IPS-NIHi7 (cell line): ENCODE measurements around the gene WDR70.
"Not testable (repeated sequence)": the region's sequence is repeated elsewhere in the genome, so short reads cannot be mapped to it uniquely, and the experiment has no call there.

Experiments used
- DNase-seq: peaks from one replicate; pipeline ENCODE4 v3.0.0; 2012; ENCODE audit warnings: mixed read lengths; ENCODE audit errors: extremely low spot score

The WDR70 gene

DNA sequence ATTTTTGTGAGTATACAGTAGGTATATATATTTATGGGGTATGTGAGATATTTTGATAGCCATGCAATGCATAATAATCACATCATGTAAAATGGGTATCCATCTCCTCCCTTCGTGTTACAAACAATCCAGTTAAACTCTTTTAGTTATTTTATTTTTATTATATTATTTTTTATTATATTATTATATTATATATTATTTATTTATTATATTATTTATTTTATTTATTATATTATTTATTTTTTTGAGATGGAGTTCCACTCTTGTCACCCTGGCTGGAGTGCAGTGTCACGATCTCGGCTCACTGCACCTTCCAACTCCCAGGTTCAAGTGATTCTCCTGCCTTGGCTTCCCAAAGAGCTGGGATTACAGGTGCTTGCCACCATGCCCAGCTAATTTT lies 138.6 kb downstream of the WDR70 start:
- DNase-seq = no peak

DNA sequence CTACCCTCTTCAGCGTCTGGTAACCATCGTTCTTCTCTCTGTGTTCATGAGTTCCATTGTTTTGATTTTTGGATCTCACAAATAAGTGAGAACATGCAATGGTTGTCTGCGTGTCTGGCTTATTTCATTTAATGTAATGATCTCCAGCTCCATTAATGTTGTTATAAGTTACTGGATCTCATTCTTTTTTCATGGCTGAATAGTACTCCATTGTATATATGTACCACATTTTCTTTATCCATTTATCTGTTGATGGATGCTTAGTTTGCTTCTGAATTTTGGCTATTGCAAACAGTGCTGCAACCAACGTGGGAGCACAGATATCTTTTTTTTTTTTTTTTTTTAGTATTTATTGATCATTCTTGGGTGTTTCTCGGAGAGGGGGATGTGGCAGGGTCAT lies 139.2 kb downstream of the WDR70 start:
- not testable (repeated sequence) for DNase-seq

DNA sequence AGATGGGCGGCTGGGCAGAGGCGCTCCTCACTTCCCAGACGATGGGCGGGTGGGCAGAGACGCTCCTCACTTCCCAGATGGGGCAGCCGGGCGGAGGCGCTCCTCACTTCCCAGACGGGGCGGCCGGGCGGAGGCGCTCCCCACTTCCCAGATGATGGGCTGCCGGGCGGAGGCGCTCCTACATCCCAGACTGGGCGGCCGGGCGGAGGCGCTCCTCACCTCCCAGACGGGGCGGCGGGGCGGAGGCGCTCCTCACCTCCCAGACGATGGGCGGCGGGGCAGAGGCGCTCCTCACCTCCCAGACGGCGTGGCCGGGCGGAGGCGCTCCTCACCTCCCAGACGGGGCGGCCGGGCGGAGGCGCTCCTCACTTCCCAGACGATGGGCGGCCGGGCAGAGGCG lies 140.2 kb downstream of the WDR70 start:
- DNase-seq = no peak

DNA sequence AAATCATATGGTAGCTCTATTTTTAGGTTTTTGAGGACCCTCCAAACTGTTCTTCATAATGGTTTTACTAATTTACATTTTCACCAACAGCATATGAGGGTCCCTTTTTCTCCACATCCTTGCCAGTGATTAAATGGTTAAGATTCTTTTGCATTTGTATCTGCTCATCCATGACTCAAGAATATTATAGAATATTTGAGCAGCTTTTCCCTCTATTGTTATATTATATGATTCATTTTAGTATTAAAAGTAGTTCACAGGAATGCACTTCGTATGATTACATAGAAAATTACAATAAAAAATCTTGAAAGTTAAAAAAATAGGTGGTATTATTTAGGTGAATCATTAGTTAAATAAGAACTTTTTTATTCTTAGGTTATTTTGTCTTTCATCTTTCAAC lies 140.7 kb downstream of the WDR70 start:
- DNase-seq = no peak

DNA sequence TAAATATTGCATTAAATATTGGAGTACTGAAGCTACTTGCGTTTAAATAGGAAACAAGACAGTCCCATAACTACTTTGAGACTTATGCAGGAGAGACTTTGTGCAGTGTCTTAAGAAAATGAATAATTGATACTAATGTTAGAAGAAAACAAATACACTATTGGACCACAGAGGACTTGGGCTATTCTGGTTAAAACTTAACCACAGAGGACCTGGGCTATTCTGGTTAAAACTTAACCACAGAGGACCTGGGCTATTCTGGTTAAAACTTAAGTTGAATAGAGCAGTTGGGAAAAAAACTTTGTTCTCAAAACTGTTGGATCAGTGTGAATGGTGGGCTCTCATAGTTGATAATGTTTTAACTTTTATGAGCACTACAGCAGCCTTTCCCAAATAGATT lies 141.7 kb downstream of the WDR70 start:
- no peak for DNase-seq

DNA sequence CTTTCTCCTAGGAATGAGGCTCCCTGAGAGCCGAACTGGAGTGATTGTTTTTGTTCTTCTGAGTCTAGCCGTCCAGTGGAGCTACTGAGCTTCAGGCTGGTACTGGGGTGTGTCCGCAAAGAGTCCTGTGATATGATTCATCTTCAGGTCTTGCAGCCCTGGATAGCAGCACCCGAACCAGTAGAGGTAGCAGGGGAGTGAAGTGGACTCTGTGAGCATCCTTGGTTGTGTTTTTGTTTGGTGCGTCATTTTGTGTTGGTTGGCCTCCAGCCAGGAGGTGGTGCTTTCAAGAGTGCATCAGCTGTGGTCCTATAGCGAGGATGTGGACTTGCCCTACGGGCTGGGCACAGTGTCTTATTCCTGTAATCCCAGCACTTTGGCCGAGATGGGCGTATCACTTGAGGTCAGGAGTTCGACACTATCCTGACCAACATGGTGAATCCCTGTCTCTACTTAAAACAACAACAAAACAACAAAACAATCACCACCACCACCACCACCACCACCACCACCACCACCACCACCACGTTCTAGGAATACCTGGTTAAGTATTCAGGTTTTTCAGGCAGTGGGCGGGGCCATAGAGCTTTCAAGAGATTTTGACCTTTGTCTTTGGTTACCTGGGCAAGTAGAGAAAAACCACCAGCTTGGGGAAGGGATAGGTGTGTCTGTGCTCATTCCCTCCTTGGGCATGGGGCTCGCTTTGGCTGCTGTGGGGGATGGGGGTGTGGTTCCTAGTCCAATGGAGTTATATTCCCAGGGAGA lies 154.0 kb downstream of the WDR70 start:
- no peak for DNase-seq

DNA sequence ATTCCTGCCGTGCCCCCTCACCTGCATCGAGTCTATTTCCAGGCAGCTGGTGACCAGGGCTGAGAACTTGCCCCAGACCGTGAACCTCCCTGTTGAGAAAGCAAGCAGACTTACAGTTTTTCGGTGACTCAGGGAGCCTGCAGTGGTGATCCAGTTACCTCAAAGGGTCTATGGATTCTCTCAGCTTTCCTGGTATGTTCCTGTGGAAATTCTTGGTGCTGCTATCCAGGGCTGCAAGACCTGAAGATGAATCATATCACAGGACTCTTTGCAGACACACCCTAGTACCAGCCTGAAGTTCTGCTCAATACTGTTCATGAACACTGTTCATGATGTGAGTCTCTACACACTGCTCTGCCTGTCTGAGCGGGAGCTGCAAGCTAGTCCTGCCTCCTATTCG lies 154.7 kb downstream of the WDR70 start:
- DNase-seq = no peak

DNA sequence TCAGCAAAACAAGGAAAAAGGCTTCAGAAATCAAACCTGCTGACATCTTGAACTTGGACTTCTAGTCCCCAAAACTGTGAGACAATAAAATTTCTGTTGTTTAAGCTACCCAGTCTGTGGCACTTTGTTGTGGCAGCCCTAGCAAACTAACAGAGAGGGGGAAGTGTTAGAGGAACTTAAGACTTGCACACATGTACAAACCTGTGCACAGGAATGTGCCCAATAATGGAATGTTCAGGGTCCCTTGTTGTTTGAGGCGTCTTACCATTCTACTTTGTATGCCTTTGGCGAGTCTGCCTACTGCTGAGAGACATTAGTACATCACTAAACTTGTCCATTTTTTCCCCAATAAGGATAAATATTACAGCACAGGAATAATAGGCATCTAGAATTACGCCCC lies 160.3 kb downstream of the WDR70 start:
- DNase-seq = no peak

DNA sequence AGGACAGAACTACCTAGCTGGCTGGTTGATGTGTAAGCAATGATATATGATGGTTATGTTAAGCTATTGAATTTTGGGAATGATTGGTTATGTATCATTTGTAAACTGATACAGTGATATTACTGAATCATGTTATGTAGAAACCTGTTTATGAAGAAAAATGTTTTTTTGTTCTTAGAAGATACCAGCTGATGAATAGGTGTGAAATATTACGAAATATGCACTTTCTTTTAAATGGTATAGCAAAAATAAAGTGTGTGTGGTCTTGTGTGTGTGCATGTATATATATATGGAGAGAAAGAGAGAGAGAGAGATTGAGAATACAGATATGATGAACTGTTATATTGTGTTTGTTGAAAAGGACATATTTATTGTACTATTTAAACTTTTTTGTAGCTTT lies 164.1 kb downstream of the WDR70 start:
- DNase-seq = no peak

DNA sequence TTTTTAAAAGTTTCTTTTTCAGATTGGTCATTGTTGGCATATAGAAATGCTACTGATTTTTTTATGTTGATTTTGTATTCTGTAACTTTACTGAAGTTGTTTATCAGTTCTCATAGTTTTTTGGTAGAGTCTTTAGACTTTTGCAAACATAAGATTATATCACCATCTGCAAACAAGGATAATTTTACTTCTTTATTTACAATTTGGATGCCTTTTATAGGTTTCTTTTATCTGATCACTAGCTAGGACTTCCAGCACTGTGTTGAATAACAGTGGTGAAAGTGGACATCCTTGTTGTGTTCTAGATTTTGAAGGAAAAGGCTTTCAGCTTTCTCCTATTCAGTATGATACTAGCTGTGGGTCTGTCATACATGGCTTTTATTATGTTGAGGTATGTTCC lies 170.3 kb downstream of the WDR70 start:
- no peak for DNase-seq

DNA sequence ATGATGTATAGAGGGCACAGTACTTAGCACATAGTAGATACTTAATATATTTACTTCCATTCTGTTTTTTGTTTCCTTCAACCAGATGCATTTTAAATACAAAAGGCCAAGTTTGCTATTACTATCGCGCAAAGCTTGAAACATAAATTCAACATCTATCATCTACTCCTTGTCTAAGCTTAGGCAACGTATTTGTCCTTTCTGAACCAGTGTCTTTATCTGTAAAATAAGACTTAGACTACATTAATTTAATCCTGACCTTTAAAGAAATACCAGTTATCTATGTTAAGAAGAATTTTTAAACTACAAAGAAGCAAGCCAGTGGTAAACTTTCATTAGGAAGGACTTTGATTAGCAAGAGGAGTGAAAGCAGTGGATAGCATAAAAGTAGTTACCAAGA lies 173.0 kb downstream of the WDR70 start:
- no peak for DNase-seq

DNA sequence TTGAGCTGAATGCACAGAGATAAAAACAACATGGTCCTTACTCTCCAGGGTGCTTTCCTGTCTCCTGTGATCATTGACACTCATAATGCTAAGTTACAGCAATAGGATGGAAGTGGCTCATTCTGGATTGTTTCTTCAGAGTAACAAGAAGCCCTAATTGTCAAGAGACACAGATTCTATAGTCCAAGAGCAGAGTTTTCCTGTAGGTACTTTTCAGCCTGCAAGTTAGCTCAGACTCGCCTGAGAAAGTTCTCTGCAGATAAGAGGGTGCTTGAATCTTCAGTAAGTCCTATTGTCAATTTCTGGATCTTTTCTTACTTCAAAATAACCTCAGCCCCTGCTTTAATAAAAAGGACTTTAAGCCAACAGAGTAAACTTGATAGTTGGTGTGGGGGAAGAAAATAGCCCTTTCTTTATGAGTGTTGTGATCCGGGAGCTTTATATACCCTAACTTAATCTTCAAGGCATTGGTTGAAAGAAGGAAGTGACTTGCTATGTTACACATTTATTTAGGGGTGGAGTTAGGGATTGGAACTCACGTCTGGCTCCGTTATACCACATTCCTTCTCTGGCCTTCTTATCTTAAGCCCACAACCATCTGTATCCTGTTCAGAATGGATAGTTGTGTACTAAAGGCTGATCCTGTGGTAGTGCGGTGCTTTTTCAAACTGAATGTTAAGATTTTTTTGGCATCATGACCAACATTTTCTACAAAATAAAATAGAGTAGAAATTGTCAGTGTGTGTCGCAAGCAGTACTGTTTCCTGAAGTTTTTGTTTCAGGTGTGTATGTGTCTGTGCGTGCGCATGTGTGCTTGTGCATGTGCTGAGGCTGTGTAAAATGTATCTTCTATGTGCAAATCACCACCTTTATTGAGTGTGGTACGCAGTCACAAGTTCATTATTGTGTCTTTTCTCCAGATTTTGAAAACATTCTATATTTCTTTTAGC lies 173.9 kb downstream of the WDR70 start:
- DNase-seq = peak; percentile 18

DNA sequence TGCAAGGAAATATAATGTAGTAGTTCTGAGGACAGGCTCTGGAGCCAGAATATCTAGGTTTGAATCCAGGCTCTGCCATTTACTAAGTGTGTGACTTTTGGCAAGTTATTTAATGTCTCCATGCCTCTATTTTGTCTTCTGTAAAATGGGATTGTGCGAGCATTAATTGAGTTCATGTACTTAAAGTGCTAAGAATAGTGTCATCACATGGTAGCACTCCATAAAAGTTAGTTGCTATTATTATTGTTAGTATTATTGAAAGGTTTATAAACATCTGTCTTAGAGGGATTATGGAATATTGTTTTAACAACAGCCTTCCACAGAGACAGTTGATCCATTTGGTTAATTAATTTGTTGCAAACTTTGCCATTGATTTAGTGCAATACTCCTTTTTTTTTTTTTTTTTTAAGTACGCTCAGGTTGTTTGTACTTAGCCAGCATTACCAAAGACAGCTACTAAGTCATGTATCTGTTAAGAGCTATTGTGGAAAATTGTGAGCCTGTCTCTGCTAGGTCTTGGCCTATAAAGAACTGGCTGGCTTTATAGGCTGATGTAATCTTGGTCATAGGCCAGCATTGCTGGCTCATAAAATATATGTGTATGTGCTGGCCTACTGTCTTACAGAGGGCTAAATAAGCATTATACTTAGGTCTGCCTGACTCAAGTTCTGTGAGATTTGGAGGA lies 174.7 kb downstream of the WDR70 start:
- no peak for DNase-seq

DNA sequence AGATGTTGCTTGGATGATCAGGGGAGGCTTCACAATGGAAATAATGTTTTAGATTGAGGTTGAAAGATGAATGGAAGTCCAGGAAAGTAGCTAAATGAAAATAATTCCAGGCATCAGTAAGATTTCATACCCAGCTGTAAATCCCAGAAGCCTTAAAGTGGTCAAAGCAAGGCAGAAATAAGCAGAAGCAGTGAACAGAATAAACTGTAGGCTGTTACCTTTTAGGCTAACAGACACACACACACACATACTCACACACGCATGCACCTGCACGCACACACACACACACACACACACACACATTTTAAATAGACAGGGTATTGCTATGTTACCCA lies 175.3 kb downstream of the WDR70 start:
- DNase-seq = no peak

DNA sequence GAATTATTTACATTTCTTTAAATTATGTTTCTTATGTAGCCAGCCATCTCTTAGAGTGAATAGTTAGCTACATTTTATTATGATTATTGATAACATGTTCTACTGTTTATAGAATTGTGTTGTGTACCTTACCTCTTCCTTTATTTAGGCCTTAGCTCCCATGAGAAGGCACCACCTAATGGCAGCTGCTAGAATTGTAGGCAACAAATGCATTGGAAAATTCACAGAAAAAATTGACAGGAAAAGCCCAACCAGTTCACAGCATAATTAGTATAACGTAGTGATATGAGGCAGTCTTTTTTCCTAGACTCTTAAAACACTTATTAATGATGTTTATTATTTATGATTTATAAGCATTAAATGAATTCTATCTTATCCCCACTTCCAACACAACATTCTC lies 175.8 kb downstream of the WDR70 start:
- DNase-seq = peak; percentile 42

DNA sequence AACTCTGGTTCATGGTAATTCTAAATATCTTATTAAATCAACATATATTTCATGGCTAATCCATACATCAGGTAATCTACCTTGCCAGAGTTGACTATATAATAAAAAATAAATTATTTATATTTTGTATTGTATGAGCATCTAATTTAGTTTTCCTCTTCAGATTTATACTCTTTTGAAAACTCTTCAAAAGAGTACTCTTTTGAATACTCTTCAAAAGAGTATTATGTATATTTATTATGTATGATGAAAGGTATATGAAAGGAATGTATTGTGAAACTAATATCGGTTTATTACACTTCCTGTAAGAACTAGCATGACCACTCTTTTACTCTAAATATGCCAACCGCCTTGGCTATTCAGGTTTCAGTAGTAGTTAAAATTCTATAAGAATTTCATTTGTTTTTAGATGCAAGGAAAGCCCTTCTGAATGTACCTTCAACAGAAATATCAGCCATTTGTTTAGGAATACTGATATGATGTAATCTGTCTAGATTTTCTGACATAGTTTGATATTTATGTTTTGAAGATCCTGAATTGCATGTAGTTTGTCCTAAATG lies 178.7 kb downstream of the WDR70 start:
- no peak for DNase-seq

DNA sequence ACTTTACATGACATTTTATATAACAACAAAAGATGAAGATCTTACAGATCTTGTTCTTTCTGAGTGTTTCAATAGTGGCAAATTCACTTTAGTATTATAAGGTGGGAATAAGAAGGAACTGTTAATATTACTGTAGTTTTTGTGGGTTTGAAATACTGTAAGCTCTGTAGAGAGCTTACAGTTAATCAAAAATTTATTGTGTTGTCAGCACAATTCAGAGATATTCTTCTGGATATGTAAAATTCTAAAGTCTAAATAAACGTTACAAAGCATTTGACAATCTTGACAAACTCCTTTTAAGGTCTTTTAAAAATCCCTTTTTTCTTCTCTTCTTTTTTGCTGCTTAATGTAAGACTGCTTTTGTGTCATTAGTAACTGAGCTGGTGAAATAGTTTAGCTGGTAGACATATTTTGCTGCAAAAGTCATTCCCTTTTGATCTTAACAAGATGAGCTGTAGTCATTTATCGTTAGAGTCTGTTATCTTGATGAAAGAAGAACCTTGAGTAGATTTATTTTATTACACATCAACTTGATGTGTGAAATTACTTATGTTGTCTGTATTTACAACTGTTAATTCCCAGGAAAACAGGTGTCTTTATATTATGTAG lies 186.0 kb downstream of the WDR70 start:
- DNase-seq = no peak

DNA sequence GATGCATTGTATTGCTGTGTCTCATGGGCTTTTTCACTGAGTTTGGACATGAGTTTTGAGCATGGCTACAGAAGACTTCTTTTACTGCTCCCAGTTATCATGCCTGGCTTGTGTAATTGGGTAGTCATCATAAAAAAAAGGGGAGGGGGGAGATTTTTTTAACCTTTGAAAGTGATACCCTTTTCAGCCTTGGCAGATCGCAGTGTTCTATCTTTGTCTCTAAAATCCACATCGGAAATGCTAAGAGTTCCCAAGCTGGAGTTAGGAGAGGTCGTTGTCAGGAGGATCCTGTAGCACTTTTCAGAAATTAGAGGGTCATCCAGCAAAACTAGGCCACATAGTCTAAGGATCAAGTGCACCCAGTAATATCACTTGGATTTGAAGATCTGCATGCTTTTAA lies 188.4 kb downstream of the WDR70 start:
- DNase-seq = no peak

DNA sequence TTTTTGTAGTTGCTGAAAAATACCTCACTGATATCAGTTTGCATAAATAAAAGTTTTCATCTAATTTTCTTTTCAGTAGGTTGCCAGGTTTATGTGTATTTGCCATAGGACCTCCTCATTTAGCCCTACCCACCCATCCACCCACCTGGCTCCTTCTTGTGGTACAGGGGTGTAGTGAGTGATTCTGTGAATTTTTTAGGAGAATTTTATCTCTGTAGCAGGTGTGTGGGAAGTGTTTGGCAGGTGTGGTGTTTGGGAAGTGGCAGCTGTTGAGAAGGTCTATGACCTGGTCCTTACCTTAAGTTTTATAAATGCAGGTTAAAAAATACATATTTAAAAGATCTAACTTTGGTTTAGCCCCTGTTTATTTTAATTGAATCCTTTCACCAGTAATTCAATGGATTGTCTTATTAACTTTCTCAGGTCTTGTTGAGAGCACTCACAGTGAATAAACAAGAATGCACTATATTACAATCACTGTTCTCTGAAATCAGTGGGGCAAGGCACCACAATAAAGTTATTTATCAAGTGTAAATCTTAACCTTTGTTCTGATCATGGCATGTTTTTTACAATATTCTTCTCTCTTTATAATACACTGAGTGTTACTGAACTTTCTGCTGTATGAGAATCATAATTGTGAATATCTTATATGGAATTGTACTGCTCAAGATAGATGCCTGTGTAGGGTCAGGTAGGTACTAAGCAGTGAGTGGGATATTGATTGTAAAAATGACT lies 189.1 kb downstream of the WDR70 start:
- DNase-seq = no peak

DNA sequence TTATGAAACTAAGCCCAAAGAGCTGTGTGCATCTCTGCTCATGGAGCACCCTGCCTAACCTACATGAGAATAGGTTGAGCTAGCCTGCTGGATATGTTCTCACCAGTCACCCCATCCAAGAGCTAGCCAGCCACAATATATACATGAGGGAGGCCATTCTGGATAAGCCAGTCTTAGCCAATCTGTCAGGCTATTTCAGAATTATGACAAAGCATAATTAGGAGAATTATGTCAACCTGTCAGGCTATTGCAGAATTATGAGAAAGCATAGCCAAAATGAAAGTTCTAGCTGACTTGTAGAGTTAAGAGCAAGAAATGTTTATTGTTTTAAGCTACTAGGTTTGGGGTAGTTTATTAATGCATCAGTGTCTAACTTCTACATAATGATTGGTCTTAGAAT lies 189.8 kb downstream of the WDR70 start:
- DNase-seq = no peak

DNA sequence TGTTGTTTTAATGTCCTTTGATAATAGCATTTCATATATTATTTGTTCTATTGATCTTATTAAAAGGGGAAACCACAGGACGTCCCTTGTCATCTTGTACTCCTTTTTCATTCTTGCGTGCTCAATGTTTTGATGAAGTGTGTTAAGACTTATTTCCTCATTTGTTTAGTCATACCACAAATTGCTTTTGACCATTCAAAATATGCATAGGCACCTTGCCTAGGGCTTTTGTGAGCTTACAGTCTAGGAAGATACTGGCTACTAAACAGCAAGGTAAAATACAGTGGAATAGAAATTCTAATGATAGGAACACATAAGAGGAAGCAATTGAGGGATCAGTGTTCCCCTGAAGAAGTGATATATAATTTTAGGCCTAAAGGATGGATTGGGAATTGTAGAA lies 190.3 kb downstream of the WDR70 start:
- no peak for DNase-seq
